Peyer's patch (tissue), 4 donors: Measurements from ENCODE around the gene TSPAN16. TPM values are rescaled to one million over a fixed set of nuclear protein-coding genes. Genes with fewer than 3 reads are reported as not detected.

Experiments
- DNase-seq, 3 donors: peaks; one replicate each; pipeline ENCODE4 v3.0.0-alpha.2; 2017 to 2019
- H3K27ac ChIP-seq, 4 donors: fragments of 200-600 bp; sonication (generic); one replicate each; pipeline ENCODE4 v1.5.1; 2016 to 2019
- H3K27me3 ChIP-seq, 2 donors: fragments of 200-600 bp; sonication (generic); one replicate each; pipeline ENCODE4 v1.5.1; 2019
- H3K36me3 ChIP-seq, 3 donors: fragments of 200-600 bp; sonication (generic); one replicate each; pipeline ENCODE4 v1.5.1; 2016 to 2019
- H3K4me1 ChIP-seq, 4 donors: fragments of 200-600 bp; sonication (generic); one replicate each; pipeline ENCODE4 v1.5.1; 2016 to 2019
- H3K4me3 ChIP-seq, 4 donors: fragments of 200-600 bp; sonication (generic); 1 replicate in 3 of 4; 2 replicates in 1 of 4; pipeline ENCODE4 v1.5.1; 2016 to 2019; ENCODE audit warnings: mild to moderate bottlenecking in 1 of 4
- H3K9me3 ChIP-seq, 4 donors: fragments of 200-600 bp; sonication (generic); one replicate each; pipeline ENCODE4 v1.5.1; 2016 to 2019; ENCODE audit warnings: mild to moderate bottlenecking in 1 of 4
- CTCF ChIP-seq, 6 experiments: fragments of 450-650 bp in 4 of 6; fragments of 200-600 bp in 2 of 6; sonication (generic) in 1 of 6; IDR thresholded peaks; one replicate each; pipeline ENCODE4 v1.5.1; 2017 to 2019; ENCODE audit warnings: antibody characterized with exemption in 6 of 6, mild to moderate bottlenecking in 3 of 6, moderate library complexity in 1 of 6
- POLR2A ChIP-seq, 2 donors: fragments of 450-650 bp; IDR thresholded peaks; one replicate each; pipeline ENCODE4 v1.5.1; 2017; ENCODE audit warnings: antibody characterized with exemption in 2 of 2, mild to moderate bottlenecking in 2 of 2, moderate library complexity in 2 of 2
- total RNA-seq, 4 donors: library from RNA; depleted of rRNA; stranded (reverse); fragments of >200 nt; gene quantifications; one replicate each; pipeline ENCODE4 v1.1.0, GENCODE V29; 2016

TSPAN16 gene
- total RNA-seq, result not detected

- Histone ChIP-seq H3K27me3 (no peaks in the 10 kb centered on the region), H3K27ac (no peak within 1 kb of the TSS), H3K9me3 (no peaks in the 10 kb centered on the region), H3K36me3 (no peaks in the 10 kb centered on the region), H3K4me1 (peaks cover 0 to 5% (median 0%) of the 10 kb centered on the region in 4 donors), H3K4me3 (no peak within 1 kb of the TSS)
- TF ChIP-seq POLR2A (IDR thresholded peaks at IDR 0.05), result no peak
- TF ChIP-seq CTCF (IDR thresholded peaks at IDR 0.05), result no peak
- DNase-seq, result no peak
Observed at GRCh38 chr19:11295665-11296245, at the start of gene TSPAN16. TSPAN16 (plus strand) TSS chr19:11296160; CDS start chr19:11296298, 138 bp downstream.

GRCh38 chr19:11246941-11247340, 49.0 kb upstream of the TSPAN16 start:
- H3K4me3 ChIP-seq, result no peak overlapping the region
- DNase-seq, result no peak
- peak overlapping the region in 1 of 4 donors; percentile 46 for H3K27ac ChIP-seq

GRCh38 chr19:11247391-11247790, 48.6 kb upstream of the TSPAN16 start:
- Histone ChIP-seq H3K9me3 (no peaks in the 10 kb centered on the region), H3K27ac (peak overlapping the region in 2 of 4 donors; percentile 12 to 46), H3K36me3 (peaks cover 0 to 55% (median 0%) of the 10 kb centered on the region in 3 donors), H3K4me3 (no peak overlapping the region), H3K27me3 (no peaks in the 10 kb centered on the region), H3K4me1 (peaks cover 0 to 8% (median 2%) of the 10 kb centered on the region in 4 donors)
- DNase-seq, result no peak
- TF ChIP-seq POLR2A (IDR thresholded peaks at IDR 0.05) (no peak), CTCF (IDR thresholded peaks at IDR 0.05) (no peak)

More at GRCh38 chr19:11246941-11247340, 49.0 kb upstream of the TSPAN16 start:
- TF ChIP-seq CTCF (IDR thresholded peaks at IDR 0.05) (no peak), POLR2A (IDR thresholded peaks at IDR 0.05) (no peak)
- H3K4me1 ChIP-seq, result peaks cover 0 to 8% (median 2%) of the 10 kb centered on the region in 4 donors
- no peaks in the 10 kb centered on the region for H3K9me3 ChIP-seq
- H3K27me3 ChIP-seq, result no peaks in the 10 kb centered on the region
- H3K36me3 ChIP-seq, result peaks cover 0 to 52% (median 0%) of the 10 kb centered on the region in 3 donors

GRCh38 chr19:11247934-11248333, 48.0 kb upstream of the TSPAN16 start:
- H3K4me1 ChIP-seq, result peaks cover 0 to 8% (median 2%) of the 10 kb centered on the region in 4 donors
- DNase-seq, result no peak
- peak overlapping the region in 2 of 4 donors; percentile 12 to 46 for H3K27ac ChIP-seq
- TF ChIP-seq CTCF (IDR thresholded peaks at IDR 0.05) (no peak), POLR2A (IDR thresholded peaks at IDR 0.05) (no peak)
- H3K36me3 ChIP-seq, result peaks cover 0 to 54% (median 0%) of the 10 kb centered on the region in 3 donors
- H3K27me3 ChIP-seq, result no peaks in the 10 kb centered on the region
- H3K9me3 ChIP-seq, result no peaks in the 10 kb centered on the region
- H3K4me3 ChIP-seq, result no peak overlapping the region

- no peak for DNase-seq
- no peaks in the 10 kb centered on the region for H3K9me3 ChIP-seq
- no peak overlapping the region for H3K27ac ChIP-seq
- peaks cover 0 to 51% (median 0%) of the 10 kb centered on the region in 3 donors for H3K36me3 ChIP-seq
- no peak overlapping the region for H3K4me3 ChIP-seq
- no peak for TF ChIP-seq CTCF (IDR thresholded peaks at IDR 0.05)
- no peak for TF ChIP-seq POLR2A (IDR thresholded peaks at IDR 0.05)
- no peaks in the 10 kb centered on the region for H3K27me3 ChIP-seq
- H3K4me1 ChIP-seq, result no peaks in the 10 kb centered on the region
Observed at GRCh38 chr19:11248852-11249251, 47.1 kb upstream of the TSPAN16 start.
